ENCODE data around the gene CXCR6.

Gene CXCR6

DNA sequence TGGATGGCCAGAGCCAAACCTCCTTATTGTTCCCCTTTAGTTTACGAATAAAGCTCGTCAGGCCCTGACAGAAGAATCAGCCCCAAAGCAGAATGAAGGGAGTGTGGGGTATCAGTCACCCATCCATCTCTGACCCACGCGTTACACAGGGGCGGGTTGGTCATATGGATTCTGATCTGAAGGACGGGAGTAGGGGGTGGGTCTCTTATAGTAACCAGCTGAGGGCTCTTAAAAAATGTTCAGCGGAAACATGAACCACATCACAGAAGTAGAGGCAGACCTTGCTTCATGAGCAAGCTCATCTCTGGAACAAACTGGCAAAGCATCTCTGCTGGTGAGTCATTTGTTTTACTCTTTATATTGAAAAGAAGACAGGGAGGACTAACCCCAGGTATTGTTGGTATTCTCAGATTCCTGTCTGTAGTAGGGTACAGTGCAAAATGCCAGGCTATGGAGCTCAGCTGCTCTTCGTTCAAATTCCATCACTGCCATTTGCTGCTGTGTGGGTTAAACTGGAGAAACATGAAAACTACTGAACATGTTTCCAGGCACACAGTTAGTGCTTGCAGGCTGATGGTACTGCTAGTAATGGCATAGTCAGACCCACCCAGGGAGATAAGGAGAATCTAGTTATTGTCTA, at the start of gene CXCR6:
CXCR6 (plus strand) TSS at position 258 of the 640 bp plus-strand sequence. CDS start 3,018 bp downstream, outside the sequence.
- DNase-seq, result no peak

- DNase-seq, result no peak
Measured at GRCh38 chr3:45894015-45894414, 49.2 kb upstream of the CXCR6 start.

- DNase-seq, result no peak
Measured at GRCh38 chr3:45895686-45896468, 47.4 kb upstream of the CXCR6 start.

GRCh38 chr3:45896956-45897355, 46.3 kb upstream of the CXCR6 start:
- DNase-seq, result no peak

DNA sequence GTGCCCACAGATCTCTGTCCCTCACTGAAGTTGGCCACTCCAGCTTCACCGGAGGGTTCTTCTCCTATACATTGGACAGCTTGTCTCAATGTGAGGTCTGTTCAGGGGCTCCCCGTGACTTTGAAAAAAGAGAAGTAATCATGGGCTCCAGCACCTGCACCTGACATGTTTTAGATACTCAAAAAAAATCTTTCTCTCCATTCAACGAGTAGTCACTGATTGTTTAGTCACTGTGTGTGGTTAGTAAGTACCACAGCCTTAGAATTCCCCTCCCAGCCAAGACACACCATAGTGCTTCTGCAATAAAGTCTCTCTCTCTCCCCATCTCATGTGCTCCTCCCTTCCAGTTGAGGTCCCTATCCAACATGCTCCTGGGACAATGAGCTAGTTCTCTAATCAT, 38.3 kb upstream of the CXCR6 start:
- no peak for DNase-seq

DNA sequence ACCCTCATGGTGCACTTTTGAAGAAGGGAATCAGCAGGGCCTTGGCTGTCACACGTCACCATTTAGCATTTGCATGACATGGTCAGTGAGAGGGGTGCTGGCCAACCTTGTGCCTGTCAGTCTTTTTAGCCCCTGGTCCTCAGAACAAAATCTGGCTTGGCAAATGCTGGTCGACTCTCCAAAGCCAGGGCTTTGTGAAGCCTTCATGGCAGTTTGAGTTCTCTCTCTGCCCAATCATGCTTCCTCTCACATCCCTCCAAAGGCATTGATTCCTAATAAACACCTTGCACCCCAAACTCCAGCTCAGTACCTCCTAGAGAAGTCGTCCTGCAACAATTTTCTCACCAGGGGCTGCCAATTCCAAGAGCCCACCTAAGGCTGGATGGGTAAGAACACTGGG, 37.5 kb upstream of the CXCR6 start:
- no peak for DNase-seq

- DNase-seq, result no peak
Measured at GRCh38 chr3:45906681-45907407, 36.4 kb upstream of the CXCR6 start.

- DNase-seq, result no peak
Measured at GRCh38 chr3:45907769-45908705, 35.2 kb upstream of the CXCR6 start.

DNA sequence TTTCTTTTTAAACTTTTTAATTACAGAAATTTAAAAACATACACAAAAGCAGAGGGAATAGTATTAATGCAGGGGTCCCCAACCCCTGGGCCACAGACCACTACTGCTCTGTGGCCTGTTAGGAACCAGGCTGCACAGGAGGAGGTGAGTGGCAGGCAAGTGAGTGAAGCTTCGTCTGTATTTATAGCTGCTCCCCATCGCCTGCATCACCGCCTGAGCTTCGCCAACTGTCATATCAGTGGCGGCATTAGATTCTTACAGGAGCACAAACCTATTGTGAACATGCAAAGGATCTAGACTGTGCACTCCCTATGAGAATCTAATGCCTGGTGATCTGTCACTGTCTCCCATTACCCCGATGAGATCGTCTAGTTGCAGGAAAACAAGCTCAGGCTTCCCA, 34.5 kb upstream of the CXCR6 start:
- DNase-seq, result no peak

- no peak for DNase-seq
Measured at GRCh38 chr3:45909542-45909941, 33.7 kb upstream of the CXCR6 start.

DNA sequence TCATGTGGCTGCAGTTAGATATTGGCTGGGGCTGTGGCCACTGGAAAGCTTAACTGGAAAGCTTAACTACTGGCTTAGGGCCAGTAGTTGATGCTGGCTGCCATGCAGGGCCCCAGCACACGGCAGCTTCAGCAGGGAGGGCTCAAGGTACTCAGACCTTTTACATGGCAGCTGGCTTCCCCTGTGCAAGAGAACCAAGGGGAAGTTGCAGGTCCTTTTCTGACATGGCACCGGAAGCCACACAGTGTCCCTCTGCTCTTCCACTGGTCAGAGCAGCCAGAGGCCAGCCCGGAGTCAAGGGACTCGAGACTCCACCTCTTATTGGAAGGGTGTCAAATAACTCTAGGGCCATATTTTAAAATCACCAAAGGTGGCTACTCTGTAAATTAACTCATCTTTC, 32.4 kb upstream of the CXCR6 start:
- no peak for DNase-seq

GRCh38 chr3:45911511-45912226, 31.6 kb upstream of the CXCR6 start:
- DNase-seq, result no peak

DNA sequence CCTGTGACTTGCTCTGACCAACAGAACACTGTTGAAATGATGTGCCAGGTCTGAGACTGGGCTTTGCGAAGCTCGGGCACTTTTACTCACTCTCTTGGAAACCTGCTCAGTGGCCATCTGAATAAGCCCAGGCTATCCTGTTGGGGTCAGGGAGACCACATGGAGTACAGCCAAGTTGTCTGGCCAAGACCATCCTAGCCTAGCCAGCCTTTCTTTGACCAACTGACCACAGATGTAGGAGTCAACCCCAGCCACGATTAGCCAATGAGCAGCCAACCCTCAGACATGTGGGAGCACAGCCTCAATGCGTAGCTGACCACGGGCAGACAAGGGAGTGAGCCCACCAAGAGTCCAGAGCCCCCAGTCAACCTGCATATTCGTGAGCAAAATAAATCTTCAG, 30.8 kb upstream of the CXCR6 start:
- DNase-seq, result no peak

GRCh38 chr3:45914362-45915058, 28.8 kb upstream of the CXCR6 start:
- no peak for DNase-seq

DNA sequence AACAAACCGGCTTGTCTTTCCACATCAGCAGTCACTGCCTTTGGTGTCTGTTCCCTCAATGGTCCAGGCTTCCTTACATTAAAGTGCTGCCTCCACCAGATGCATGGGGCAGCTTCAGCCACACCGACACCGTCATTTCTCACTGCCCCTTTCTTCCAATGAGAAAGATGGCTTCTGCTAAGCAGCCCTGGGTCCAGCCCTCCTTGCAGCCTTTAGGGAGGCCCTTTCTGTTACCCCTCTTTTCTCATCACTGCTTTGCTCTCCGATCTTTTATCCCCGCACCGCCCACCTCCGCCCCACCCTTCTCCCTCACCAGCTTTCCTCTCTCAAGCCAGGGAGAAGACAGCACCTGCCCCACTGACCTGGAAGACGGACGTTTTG, 28.2 kb upstream of the CXCR6 start:
- DNase-seq, result no peak

DNA sequence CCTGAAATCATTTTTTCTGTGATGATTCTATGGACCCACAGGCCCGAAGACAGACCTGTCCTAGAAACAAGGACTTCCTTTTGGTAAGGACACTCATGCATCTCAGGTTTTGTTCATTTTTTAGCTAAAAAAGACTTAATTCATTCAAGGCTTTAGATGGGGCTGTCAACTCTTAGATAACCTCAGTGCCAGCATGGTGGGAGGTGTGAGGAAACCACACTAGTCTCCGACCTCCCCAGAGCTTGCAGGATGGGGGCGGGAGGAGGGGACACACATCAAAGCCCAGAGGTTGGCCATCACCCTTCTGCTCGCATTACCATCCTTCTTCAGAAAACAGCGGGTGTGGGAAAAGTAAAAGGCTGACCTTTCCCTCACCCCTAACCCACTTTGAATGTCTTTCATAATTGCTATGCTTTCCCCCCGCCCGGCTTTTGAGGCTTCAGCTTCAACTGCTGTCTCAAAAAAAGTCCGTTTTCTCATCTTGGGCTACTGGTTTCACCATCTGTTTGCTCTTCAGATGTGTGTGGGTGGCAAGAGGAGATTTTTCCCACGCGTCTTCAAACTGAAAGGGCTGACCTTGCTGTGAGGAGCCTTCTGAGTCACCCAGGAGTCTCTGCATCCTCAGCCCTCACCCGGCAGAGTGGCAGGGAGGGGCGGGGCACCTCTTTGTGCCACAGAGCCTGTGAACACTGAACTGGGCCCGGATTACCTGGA, 27.6 kb upstream of the CXCR6 start:
- DNase-seq, result no peak

DNA sequence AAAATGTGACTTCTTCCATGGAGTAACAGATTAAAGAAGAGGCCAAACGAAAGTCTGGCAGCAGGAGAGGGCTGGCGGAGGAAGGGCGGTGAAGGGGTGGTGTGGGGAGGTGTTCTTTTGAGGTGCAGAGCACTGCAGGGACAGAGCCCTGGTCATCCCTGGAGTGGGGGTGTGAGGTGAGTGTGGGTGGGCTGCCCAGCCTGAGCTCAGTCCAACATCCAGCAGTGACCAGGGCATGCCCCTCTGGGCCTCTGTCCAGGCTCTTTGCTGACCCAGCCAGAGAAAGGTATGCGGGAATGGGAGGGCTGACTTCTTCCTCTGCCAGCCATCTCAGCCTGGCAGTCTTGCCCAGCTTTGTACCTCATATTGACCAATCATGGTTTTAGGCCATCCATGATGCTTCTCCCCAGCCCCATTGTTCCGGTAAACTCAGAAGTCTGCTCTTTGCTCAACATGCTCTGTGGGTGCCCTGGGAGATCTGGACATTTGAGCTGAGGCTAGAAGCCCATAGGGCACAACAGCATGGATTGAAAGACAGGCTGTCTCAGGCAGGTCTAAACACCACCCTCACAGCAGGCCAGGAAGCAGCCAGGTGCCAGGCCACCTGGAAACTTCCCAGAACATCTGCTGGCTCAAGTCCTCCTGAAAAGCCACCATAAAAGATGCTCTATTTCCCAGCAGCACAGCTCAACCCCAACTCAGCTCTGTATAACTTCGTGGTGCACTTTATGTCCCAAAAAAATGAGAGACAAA, 25.9 kb upstream of the CXCR6 start:
- no peak for DNase-seq

- DNase-seq, result no peak
Measured at GRCh38 chr3:45921158-45922038, 21.9 kb upstream of the CXCR6 start.

DNA sequence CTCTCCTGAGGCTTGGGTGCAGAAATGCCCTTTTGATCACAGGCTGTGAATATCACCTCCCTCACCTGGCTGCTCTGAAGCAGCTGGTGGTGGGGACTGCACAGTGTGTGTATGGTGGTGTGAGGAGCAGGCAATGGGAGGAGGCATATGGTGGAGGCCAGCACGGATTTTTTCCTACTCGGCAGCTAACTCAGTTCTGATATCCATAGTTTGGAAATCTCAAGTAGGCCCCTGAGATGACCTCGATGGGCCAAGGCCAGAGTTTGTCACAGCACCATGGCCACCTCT, 21.3 kb upstream of the CXCR6 start:
- DNase-seq, result no peak
